ENCODE data around the gene AKAP13.

GRCh38 chr15:85741662-85742061, 361.3 kb downstream of the AKAP13 start:
- TF ChIP-seq, protein P1, sequence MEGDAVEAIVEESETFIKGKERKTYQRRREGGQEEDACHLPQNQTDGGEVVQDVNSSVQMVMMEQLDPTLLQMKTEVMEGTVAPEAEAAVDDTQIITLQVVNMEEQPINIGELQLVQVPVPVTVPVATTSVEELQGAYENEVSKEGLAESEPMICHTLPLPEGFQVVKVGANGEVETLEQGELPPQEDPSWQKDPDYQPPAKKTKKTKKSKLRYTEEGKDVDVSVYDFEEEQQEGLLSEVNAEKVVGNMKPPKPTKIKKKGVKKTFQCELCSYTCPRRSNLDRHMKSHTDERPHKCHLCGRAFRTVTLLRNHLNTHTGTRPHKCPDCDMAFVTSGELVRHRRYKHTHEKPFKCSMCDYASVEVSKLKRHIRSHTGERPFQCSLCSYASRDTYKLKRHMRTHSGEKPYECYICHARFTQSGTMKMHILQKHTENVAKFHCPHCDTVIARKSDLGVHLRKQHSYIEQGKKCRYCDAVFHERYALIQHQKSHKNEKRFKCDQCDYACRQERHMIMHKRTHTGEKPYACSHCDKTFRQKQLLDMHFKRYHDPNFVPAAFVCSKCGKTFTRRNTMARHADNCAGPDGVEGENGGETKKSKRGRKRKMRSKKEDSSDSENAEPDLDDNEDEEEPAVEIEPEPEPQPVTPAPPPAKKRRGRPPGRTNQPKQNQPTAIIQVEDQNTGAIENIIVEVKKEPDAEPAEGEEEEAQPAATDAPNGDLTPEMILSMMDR (IDR thresholded peaks at IDR 0.05), result no peak
- no peak for TF ChIP-seq ZFX (IDR thresholded peaks at IDR 0.05; ENCODE audit: borderline replicate concordance)

All from 22Rv1 (cell line).